A549 (cell line): Measurements from ENCODE around the gene TRDMT1. TPM values are rescaled to one million over a fixed set of nuclear protein-coding genes. Genes with fewer than 3 reads are reported as not detected.

Experiments used
- ATAC-seq, 2 experiments: fragments of 200-7000 bp in 1 of 2; fragments of >200 bp in 1 of 2; cut with Nextera tagmentation in 1 of 2; cut with Tn5 transposase in 1 of 2; 3 replicates each; pipeline versions ENCODE4 v1.8.0 to v1.9.1; 2018 to 2020; ENCODE audit warnings: mild to moderate bottlenecking in 1 of 2, moderate library complexity in 1 of 2
- CTCF ChIA-PET: fragments of 300-600 bp; sonication (Branson Sonifier 250); formaldehyde crosslinking; extraction: SDS; loops from one replicate; lab custom pipeline; 2021; ENCODE audit warnings: antibody characterized with exemption, inconsistent platforms; lab: Yijun Ruan, JAX
- POLR2A ChIA-PET: fragments of 350-600 bp; formaldehyde crosslinking; extraction: SDS; loops from one replicate; lab custom pipeline; 2021; ENCODE audit warnings: antibody characterized with exemption, inconsistent platforms; lab: Yijun Ruan, JAX
- DNase-seq, 2 experiments: peaks; one replicate each; pipeline versions ENCODE4 v3.0.0 to v3.0.0-alpha.2; 2011 to 2016; ENCODE audit warnings: low read depth in 1 of 2, low spot score in 1 of 2
- FAIRE-seq: peaks from 2 replicates; lab custom pipeline; 2011; peaks lifted over from hg19 to GRCh38; lab: Jason Lieb, UNC
- H3K27ac ChIP-seq, 2 experiments: fragments of >200 bp; sonication (Bioruptor Twin); formaldehyde crosslinking; 3 replicates each; pipeline ENCODE4 v1.5.1; 2016 to 2017
- H3K4me1 ChIP-seq: fragments of >200 bp; sonication (Bioruptor Twin); formaldehyde crosslinking; 3 replicates; pipeline ENCODE4 v1.6.1; 2016
- H3K4me2 ChIP-seq: fragments of >200 bp; sonication (Bioruptor Twin); formaldehyde crosslinking; 3 replicates; pipeline ENCODE4 v1.6.1; 2016
- H3K4me3 ChIP-seq: fragments of >200 bp; sonication (Bioruptor Twin); formaldehyde crosslinking; 3 replicates; pipeline ENCODE4 v1.5.1; 2016
- H3K9me3 ChIP-seq: fragments of >200 bp; sonication (Bioruptor Twin); formaldehyde crosslinking; 3 replicates; pipeline ENCODE4 v1.6.1; 2016
- BHLHE40 ChIP-seq: IDR thresholded peaks from 2 replicates; pipeline ENCODE4 v1.6.1; 2012; ENCODE audit warnings: low read depth, low read length, inconsistent platforms
- CEBPB ChIP-seq, 2 experiments: fragments of >200 bp in 1 of 2; sonication (Bioruptor Twin) in 1 of 2; formaldehyde crosslinking in 1 of 2; IDR thresholded peaks; 2 replicates each; pipeline ENCODE4 v1.6.1; 2012 to 2016
- EP300 ChIP-seq, 2 experiments: fragments of >200 bp; sonication (Bioruptor Twin); formaldehyde crosslinking; IDR thresholded peaks; 2 replicates in 1 of 2; 3 replicates in 1 of 2; pipeline ENCODE4 v1.6.1; 2016 to 2017
- ESRRA ChIP-seq: fragments of 150-350 bp; IDR thresholded peaks from 2 replicates; pipeline ENCODE4 v1.6.1; 2014; ENCODE audit warnings: mild to moderate bottlenecking, low read length, borderline replicate concordance
- FOXS1 ChIP-seq: fragments of 250-450 bp; sonication (Bioruptor Pico); IDR thresholded peaks from 2 replicates; pipeline ENCODE4 v1.5.0; 2020; ENCODE audit warnings: mild to moderate bottlenecking, moderate library complexity
- HOXA7 ChIP-seq: fragments of 250-450 bp; sonication (Bioruptor Pico); IDR thresholded peaks from 2 replicates; pipeline ENCODE4 v1.5.0; 2020; ENCODE audit warnings: mild to moderate bottlenecking, moderate library complexity
- JUNB ChIP-seq: fragments of >200 bp; sonication (Bioruptor Twin); formaldehyde crosslinking; IDR thresholded peaks from 2 replicates; pipeline ENCODE4 v1.6.1; 2016
- KDM1A ChIP-seq: fragments of 200-600 bp; sonication (generic); IDR thresholded peaks from 2 replicates; pipeline ENCODE4 v1.6.1; 2016; ENCODE audit warnings: low read depth, mild to moderate bottlenecking
- KDM5A ChIP-seq: fragments of 200-600 bp; sonication (generic); IDR thresholded peaks from 2 replicates; pipeline ENCODE4 v1.6.1; 2016; ENCODE audit warnings: antibody characterized with exemption, mild to moderate bottlenecking
- MAFK ChIP-seq: fragments of 450-650 bp; IDR thresholded peaks from 2 replicates; pipeline ENCODE4 v1.6.1; 2014; ENCODE audit not compliant: partially characterized antibody
- RAD21 ChIP-seq, 2 experiments: fragments of >200 bp in 1 of 2; sonication (Bioruptor Twin) in 1 of 2; formaldehyde crosslinking in 1 of 2; IDR thresholded peaks in 1 of 2; conservative IDR thresholded peaks in 1 of 2; 2 replicates in 1 of 2; 3 replicates in 1 of 2; pipeline ENCODE4 v1.6.1; 2012 to 2018; ENCODE audit warnings: inconsistent platforms in 1 of 2
- RNF2 ChIP-seq: fragments of 200-600 bp; sonication (generic); IDR thresholded peaks from 2 replicates; pipeline ENCODE4 v1.6.1; 2016; ENCODE audit warnings: low read depth, mild to moderate bottlenecking, antibody characterized with exemption, moderate library complexity, borderline replicate concordance
- ZFP36 ChIP-seq: fragments of 450-650 bp; IDR thresholded peaks from 2 replicates; pipeline ENCODE4 v1.6.1; 2014; ENCODE audit warnings: borderline replicate concordance; ENCODE audit not compliant: partially characterized antibody
- WGBS: methylation state at CpG from one replicate; pipeline ENCODE4 v1.1.6; 2017; ENCODE audit errors: missing lambda C conversion rate; 5-methylcytosine and 5-hydroxymethylcytosine counted together
- polyA plus RNA-seq, 4 experiments: library from polyadenylated mRNA; depleted of rRNA in 3 of 4; stranded (reverse); fragments of >200 nt; fragmentation: RNase III in 1 of 4; extraction: RNeasy Plus Mini Kit Qiagen cat#74134 plus additional on column Dnase treatment in 1 of 4; gene quantifications; 2 replicates in 3 of 4; 3 replicates in 1 of 4; pipeline ENCODE4 v1.2.3, GENCODE V29; 2011 to 2017
- TF ChIP-seq, protein P1 (sequence below): fragments of 200-600 bp; sonication (generic); IDR thresholded peaks from 2 replicates; pipeline ENCODE4 v1.6.1; 2016; ENCODE audit warnings: antibody characterized with exemption, mild to moderate bottlenecking, moderate library complexity
- TF ChIP-seq, protein P2 (sequence below): fragments of >200 bp; sonication (Bioruptor Twin); formaldehyde crosslinking; IDR thresholded peaks from 3 replicates; pipeline ENCODE4 v1.6.1; 2016
- TF ChIP-seq, protein P3 (sequence below): IDR thresholded peaks from 2 replicates; pipeline ENCODE4 v1.6.1; 2012; ENCODE audit warnings: low read depth, borderline replicate concordance
- TF ChIP-seq, protein P4 (sequence below): IDR thresholded peaks from 2 replicates; pipeline ENCODE4 v1.6.1; 2012
- TF ChIP-seq, protein P5 (sequence below): fragments of 450-650 bp; IDR thresholded peaks from 2 replicates; pipeline ENCODE4 v1.6.1; 2014; ENCODE audit warnings: antibody characterized with exemption

TRDMT1 gene
- polyA plus RNA-seq, 2 of the 4 experiments (the other 2 are of a cell fraction), result 2.4 to 7.4 TPM

DNA sequence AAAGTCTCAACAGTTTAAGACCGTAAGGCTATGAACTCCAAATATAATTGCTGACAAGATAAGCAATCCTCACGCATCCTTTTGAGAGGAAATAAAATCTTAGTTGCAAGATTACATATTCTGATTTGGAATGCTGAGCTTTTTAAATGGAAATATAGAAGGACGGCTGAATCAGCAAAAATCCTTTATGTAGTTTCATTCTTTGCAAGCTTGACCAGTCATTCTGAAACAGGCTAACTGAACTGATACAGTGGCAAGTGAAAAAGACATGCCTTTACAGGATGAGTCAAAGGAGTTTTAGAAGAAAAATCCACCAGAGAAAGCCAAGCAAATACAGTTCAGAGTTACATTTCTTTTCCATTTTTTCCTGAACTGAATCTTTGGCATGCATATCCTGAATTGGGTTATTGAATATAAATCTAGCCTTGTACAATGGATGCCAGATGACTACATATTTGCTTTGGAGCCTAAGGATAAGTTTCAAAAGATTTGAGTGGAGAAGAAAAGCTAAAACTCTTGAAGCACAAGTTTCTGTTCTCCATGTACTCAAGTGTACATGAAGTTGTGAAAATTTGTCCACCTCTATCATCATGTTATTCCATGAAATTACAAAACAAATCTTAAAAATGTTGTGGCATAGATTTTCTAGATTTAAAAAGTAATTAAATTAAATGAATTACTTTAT lies 30.9 kb upstream of the TRDMT1 start:
- ATAC-seq (no peak), DNase-seq (no peak), FAIRE-seq (no peak)
- Histone ChIP-seq H3K4me1 (peaks cover 39% of the 10 kb centered on the region), H3K4me2 (peak overlapping the region; percentile 97)
- POLR2A ChIA-PET, result interaction anchor here (6.0 kb wide), 1 partner anchor 31 kb away, joined by 96 read pairs; the partner anchor contains the start of gene TRDMT1
- WGBS, result 53% methylated on average over 3 of the region's 3 CpGs
- TF ChIP-seq MAFK (peak; percentile 93), HOXA7 (CRISPR knock-in tag) (0 out of 2 replicates have a peak, but pooled peaks have one; percentile 19)
- TF ChIP-seq, protein P1, sequence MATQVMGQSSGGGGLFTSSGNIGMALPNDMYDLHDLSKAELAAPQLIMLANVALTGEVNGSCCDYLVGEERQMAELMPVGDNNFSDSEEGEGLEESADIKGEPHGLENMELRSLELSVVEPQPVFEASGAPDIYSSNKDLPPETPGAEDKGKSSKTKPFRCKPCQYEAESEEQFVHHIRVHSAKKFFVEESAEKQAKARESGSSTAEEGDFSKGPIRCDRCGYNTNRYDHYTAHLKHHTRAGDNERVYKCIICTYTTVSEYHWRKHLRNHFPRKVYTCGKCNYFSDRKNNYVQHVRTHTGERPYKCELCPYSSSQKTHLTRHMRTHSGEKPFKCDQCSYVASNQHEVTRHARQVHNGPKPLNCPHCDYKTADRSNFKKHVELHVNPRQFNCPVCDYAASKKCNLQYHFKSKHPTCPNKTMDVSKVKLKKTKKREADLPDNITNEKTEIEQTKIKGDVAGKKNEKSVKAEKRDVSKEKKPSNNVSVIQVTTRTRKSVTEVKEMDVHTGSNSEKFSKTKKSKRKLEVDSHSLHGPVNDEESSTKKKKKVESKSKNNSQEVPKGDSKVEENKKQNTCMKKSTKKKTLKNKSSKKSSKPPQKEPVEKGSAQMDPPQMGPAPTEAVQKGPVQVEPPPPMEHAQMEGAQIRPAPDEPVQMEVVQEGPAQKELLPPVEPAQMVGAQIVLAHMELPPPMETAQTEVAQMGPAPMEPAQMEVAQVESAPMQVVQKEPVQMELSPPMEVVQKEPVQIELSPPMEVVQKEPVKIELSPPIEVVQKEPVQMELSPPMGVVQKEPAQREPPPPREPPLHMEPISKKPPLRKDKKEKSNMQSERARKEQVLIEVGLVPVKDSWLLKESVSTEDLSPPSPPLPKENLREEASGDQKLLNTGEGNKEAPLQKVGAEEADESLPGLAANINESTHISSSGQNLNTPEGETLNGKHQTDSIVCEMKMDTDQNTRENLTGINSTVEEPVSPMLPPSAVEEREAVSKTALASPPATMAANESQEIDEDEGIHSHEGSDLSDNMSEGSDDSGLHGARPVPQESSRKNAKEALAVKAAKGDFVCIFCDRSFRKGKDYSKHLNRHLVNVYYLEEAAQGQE, result no peak
- TF ChIP-seq, all 56 proteins: peak for 2
- Histone ChIP-seq H3K4me3 (peak overlapping the region; percentile 94; the same call in 2 of the 3 replicates), H3K9me3 (no peaks in the 10 kb centered on the region), H3K27ac (no peak overlapping the region)
- CTCF ChIA-PET, result interaction anchor here (1.1 to 4.1 kb wide), 4 partner anchors 23 to 390 kb away, joined by 3 to 14 read pairs (median 6); no protein-coding TSS in a partner anchor

DNA sequence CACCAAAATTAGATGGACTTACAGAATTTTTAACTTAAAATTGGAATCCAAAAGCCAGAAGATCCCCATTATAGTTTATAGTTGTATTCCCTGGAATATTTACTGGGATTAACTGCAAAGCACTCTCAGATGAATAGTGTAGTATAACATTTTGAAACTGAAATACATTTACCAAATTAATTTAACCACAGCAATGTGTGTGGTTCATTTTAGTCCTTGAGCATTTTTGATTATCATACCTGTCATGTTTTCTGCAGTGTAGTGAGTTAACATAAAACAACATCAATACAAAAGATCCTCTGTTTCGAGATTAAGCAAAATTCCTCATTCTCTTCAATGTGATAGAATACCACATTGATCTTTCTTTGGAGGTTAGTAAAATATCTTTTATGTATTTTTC lies 30.3 kb upstream of the TRDMT1 start:
- ChIA-PET CTCF (interaction anchor here (0.6 to 5.8 kb wide), 9 partner anchors 24 to 389 kb away, joined by 3 to 47 read pairs (median 6); partner anchors contain the start of gene TRDMT1), POLR2A (interaction anchor here (0.6 to 6.0 kb wide), 2 partner anchors 30 to 168 kb away, joined by 3 to 96 read pairs; partner anchors contain the start of gene TRDMT1)
- FAIRE-seq (no peak), ATAC-seq (no peak), DNase-seq (no peak)
- Histone ChIP-seq H3K27ac (no peak overlapping the region), H3K4me2 (peak overlapping the region; percentile 97), H3K4me1 (peaks cover 45% of the 10 kb centered on the region), H3K9me3 (no peaks in the 10 kb centered on the region), H3K4me3 (peak overlapping the region; percentile 94)
- TF ChIP-seq KDM5A, result no peak
- no peak for TF ChIP-seq ZFP36
- no peak for TF ChIP-seq FOXS1 (CRISPR knock-in tag)
- TF ChIP-seq EP300 (IDR thresholded peaks at IDR 0.05), result no peak
- TF ChIP-seq, protein P2, sequence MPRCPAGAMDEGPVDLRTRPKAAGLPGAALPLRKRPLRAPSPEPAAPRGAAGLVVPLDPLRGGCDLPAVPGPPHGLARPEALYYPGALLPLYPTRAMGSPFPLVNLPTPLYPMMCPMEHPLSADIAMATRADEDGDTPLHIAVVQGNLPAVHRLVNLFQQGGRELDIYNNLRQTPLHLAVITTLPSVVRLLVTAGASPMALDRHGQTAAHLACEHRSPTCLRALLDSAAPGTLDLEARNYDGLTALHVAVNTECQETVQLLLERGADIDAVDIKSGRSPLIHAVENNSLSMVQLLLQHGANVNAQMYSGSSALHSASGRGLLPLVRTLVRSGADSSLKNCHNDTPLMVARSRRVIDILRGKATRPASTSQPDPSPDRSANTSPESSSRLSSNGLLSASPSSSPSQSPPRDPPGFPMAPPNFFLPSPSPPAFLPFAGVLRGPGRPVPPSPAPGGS, result no peak
- TF ChIP-seq JUNB, result no peak
- TF ChIP-seq RNF2, result no peak
- TF ChIP-seq BHLHE40, result no peak
- 81% methylated on average over 1 of the region's 1 CpG for WGBS

DNA sequence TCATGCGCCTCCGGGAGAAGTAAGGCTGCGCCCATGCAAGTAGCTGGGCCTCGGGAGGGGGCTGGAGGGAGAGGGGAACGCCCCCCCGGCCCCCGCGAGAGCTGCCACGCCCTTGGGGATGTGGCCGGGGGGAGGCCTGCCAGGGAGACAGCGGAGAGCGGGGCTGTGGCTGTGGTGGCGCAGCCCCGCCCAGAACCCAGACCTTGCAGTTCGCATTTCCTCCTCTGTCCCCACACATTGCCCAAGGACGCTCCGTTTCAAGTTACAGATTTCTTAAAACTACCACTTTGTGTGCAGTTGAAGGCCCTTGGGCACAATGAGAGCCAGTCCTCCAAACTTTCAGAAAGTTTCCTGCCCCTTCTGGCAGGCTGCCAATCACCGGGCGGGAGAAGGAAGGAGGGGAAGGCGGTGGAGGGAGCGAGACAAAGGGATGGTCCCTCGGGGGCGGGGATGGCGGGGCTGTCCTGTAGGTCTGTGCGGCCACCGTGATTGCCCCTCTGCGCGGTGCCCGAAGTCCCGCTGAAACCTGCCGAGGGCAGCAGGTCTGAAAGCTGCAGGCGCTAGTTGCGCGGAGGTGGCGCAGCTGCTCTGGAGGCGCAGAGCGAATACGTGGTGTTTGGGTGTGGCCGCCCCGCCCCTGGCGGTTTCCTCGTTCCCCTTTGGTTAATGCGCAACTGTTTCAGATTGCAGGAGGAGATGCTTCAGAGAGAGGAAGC lies 28.7 kb upstream of the TRDMT1 start:
- ATAC-seq (peak; percentile 42 to 60), DNase-seq (peak; percentile 51 to 91), FAIRE-seq (no peak)
- WGBS, result under 1% methylated on average over 27 of the region's 43 CpGs
- ChIA-PET CTCF (interaction anchor here (0.6 to 6.3 kb wide), 36 partner anchors 10 to 446 kb away, joined by 3 to 53 read pairs (median 4); partner anchors contain the start of gene TRDMT1), POLR2A (interaction anchor here (0.7 to 6.0 kb wide), 12 partner anchors 9 to 413 kb away, joined by 3 to 96 read pairs (median 8); partner anchors contain the start of genes RSU1 and TRDMT1)
- Histone ChIP-seq H3K4me1 (peaks cover 49% of the 10 kb centered on the region), H3K4me3 (peak overlapping the region; percentile 94), H3K9me3 (no peaks in the 10 kb centered on the region), H3K27ac (peak overlapping the region; percentile 92 to 100), H3K4me2 (peak overlapping the region; percentile 97)
- TF ChIP-seq, protein P3, sequence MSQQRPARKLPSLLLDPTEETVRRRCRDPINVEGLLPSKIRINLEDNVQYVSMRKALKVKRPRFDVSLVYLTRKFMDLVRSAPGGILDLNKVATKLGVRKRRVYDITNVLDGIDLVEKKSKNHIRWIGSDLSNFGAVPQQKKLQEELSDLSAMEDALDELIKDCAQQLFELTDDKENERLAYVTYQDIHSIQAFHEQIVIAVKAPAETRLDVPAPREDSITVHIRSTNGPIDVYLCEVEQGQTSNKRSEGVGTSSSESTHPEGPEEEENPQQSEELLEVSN, result no peak
- TF ChIP-seq CEBPB (IDR thresholded peaks at IDR 0.05) (no peak), KDM1A (no peak), ESRRA (no peak), RAD21 (conservative IDR thresholded peaks at IDR 0.05 in 1 of 2, IDR thresholded peaks at IDR 0.05 in 1 of 2) (no peak)
- TF ChIP-seq, protein P1, result no peak
- TF ChIP-seq, protein P4, sequence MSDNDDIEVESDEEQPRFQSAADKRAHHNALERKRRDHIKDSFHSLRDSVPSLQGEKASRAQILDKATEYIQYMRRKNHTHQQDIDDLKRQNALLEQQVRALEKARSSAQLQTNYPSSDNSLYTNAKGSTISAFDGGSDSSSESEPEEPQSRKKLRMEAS, result peak; percentile 49; the same call in 1 of the 2 replicates
- TF ChIP-seq, protein P5, sequence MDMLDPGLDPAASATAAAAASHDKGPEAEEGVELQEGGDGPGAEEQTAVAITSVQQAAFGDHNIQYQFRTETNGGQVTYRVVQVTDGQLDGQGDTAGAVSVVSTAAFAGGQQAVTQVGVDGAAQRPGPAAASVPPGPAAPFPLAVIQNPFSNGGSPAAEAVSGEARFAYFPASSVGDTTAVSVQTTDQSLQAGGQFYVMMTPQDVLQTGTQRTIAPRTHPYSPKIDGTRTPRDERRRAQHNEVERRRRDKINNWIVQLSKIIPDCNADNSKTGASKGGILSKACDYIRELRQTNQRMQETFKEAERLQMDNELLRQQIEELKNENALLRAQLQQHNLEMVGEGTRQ, result no peak
